WTC11 (cell line): Measurements from ENCODE around the gene ASIC3. TPM values are rescaled to one million over a fixed set of nuclear protein-coding genes. Genes with fewer than 3 reads are reported as not detected.

Source experiments
- AFF4 ChIP-seq: sonication (generic); formaldehyde crosslinking; IDR thresholded peaks from 2 replicates; pipeline ENCODE4 v1.8.1; 2023; ENCODE audit warnings: mild to moderate bottlenecking, missing genetic modification reagents, borderline replicate concordance
- ARID4B ChIP-seq: sonication (generic); formaldehyde crosslinking; IDR thresholded peaks from 2 replicates; pipeline ENCODE4 v1.8.0; 2023; ENCODE audit warnings: missing genetic modification reagents, mild to moderate bottlenecking, borderline replicate concordance
- ATF3 ChIP-seq: sonication (generic); formaldehyde crosslinking; conservative IDR thresholded peaks from 2 replicates; pipeline ENCODE4 v1.8.1; 2022; ENCODE audit warnings: mild to moderate bottlenecking, missing genetic modification reagents
- ESRRA ChIP-seq: sonication (generic); formaldehyde crosslinking; IDR thresholded peaks from 2 replicates; pipeline ENCODE4 v1.8.1; 2022; ENCODE audit warnings: mild to moderate bottlenecking, missing genetic modification reagents, borderline replicate concordance
- ETV6 ChIP-seq: sonication (generic); formaldehyde crosslinking; IDR thresholded peaks from 2 replicates; pipeline ENCODE4 v1.8.1; 2022; ENCODE audit warnings: mild to moderate bottlenecking, missing genetic modification reagents
- FOXP4 ChIP-seq: sonication (generic); formaldehyde crosslinking; IDR thresholded peaks from 2 replicates; pipeline ENCODE4 v1.8.0; 2022; ENCODE audit warnings: mild to moderate bottlenecking, missing genetic modification reagents
- IRF1 ChIP-seq: sonication (generic); formaldehyde crosslinking; IDR thresholded peaks from 2 replicates; pipeline ENCODE4 v1.8.0; 2023; ENCODE audit warnings: missing genetic modification reagents
- IRF2 ChIP-seq: sonication (generic); formaldehyde crosslinking; IDR thresholded peaks from 2 replicates; pipeline ENCODE4 v1.8.0; 2022; ENCODE audit warnings: low read depth, missing genetic modification reagents, borderline replicate concordance
- JUN ChIP-seq: sonication (generic); formaldehyde crosslinking; IDR thresholded peaks from 2 replicates; pipeline ENCODE4 v1.8.0; 2023; ENCODE audit warnings: mild to moderate bottlenecking, missing genetic modification reagents
- NR3C1 ChIP-seq: sonication (generic); formaldehyde crosslinking; conservative IDR thresholded peaks from 2 replicates; pipeline ENCODE4 v1.8.1; 2023; ENCODE audit warnings: low read depth, mild to moderate bottlenecking, missing genetic modification reagents
- OVOL2 ChIP-seq: fragments of 250-450 bp; sonication (Bioruptor Pico); IDR thresholded peaks from 2 replicates; pipeline ENCODE4 v1.9.0; 2021; ENCODE audit warnings: mild to moderate bottlenecking, borderline replicate concordance
- RORB ChIP-seq: fragments of 250-450 bp; sonication (Bioruptor Pico); IDR thresholded peaks from 2 replicates; pipeline ENCODE4 v1.9.0; 2021; ENCODE audit warnings: mild to moderate bottlenecking
- SMAD4 ChIP-seq: sonication (generic); formaldehyde crosslinking; IDR thresholded peaks from 2 replicates; pipeline ENCODE4 v1.8.0; 2022; ENCODE audit warnings: mild to moderate bottlenecking, missing genetic modification reagents
- SP1 ChIP-seq: sonication (generic); formaldehyde crosslinking; conservative IDR thresholded peaks from 2 replicates; pipeline ENCODE4 v1.8.1; 2022; ENCODE audit warnings: missing genetic modification reagents
- TEAD1 ChIP-seq: sonication (generic); formaldehyde crosslinking; IDR thresholded peaks from 2 replicates; pipeline ENCODE4 v1.8.0; 2022; ENCODE audit warnings: mild to moderate bottlenecking, missing genetic modification reagents
- ZNF232 ChIP-seq: sonication (generic); formaldehyde crosslinking; IDR thresholded peaks from 2 replicates; pipeline ENCODE4 v1.8.0; 2022; ENCODE audit warnings: mild to moderate bottlenecking, missing genetic modification reagents
- ZNF416 ChIP-seq: fragments of 250-450 bp; sonication (Bioruptor Pico); IDR thresholded peaks from 2 replicates; pipeline ENCODE4 v1.9.0; 2021; ENCODE audit warnings: mild to moderate bottlenecking, inconsistent platforms
- total RNA-seq: library from RNA; stranded (reverse); gene quantifications from 3 replicates; pipeline ENCODE4 v1.2.3, GENCODE V29; 2021
- TF ChIP-seq, protein P1 (sequence below): fragments of 250-450 bp; sonication (Bioruptor Pico); IDR thresholded peaks from 2 replicates; pipeline ENCODE4 v1.8.0; 2021; ENCODE audit warnings: mild to moderate bottlenecking
- TF ChIP-seq, protein P2 (sequence below): sonication (generic); formaldehyde crosslinking; IDR thresholded peaks from 2 replicates; pipeline ENCODE4 v1.8.0; 2022; ENCODE audit warnings: mild to moderate bottlenecking, missing genetic modification reagents
- TF ChIP-seq, protein P3 (sequence below): sonication (generic); formaldehyde crosslinking; IDR thresholded peaks from 2 replicates; pipeline ENCODE4 v1.8.1; 2022; ENCODE audit warnings: missing genetic modification reagents, borderline replicate concordance
- TF ChIP-seq, protein P4 (sequence below): sonication (generic); formaldehyde crosslinking; conservative IDR thresholded peaks from 2 replicates; pipeline ENCODE4 v1.8.1; 2023; ENCODE audit warnings: mild to moderate bottlenecking, low read depth, missing genetic modification reagents, moderate library complexity

The ASIC3 gene
- total RNA-seq, 1 experiment from 2014 or later: 5.5 TPM

DNA sequence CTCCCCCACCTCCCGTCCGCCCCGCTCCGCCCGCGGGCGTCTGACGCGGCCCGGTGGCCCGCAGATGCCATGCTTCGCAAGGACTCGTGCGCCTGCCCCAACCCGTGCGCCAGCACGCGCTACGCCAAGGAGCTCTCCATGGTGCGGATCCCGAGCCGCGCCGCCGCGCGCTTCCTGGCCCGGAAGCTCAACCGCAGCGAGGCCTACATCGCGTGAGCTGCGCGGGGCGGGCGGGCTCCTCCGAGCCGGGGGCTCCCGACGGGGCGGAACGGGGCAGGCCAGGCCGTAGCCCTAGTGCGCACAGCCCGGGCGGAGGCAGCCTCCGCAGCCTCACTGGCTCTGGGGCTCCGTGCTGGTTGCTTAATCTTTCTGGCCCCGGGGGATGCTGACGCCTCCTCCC is 2.8 kb downstream of the ASIC3 start (continued):
- TF ChIP-seq ESRRA (peak; percentile 98), ATF3 (CRISPR knock-in tag) (peak; percentile 90), SMAD4 (peak; percentile 93), ZNF232 (peak; percentile 98), OVOL2 (CRISPR knock-in tag) (no peak), NR3C1 (CRISPR knock-in tag) (no peak), SP1 (CRISPR knock-in tag) (peak; percentile 88), RORB (CRISPR knock-in tag) (no peak), IRF1 (peak; percentile 97), IRF2 (CRISPR knock-in tag) (peak; percentile 82; the same call in 1 of the 2 replicates), ARID4B (CRISPR knock-in tag) (peak; percentile 100), JUN (CRISPR knock-in tag) (peak; percentile 98), TEAD1 (CRISPR knock-in tag) (peak; percentile 98), ETV6 (CRISPR knock-in tag) (peak; percentile 97), ZNF416 (no peak), AFF4 (peak; percentile 83; the same call in 1 of the 2 replicates), FOXP4 (peak; percentile 99)
- TF ChIP-seq, protein P1, sequence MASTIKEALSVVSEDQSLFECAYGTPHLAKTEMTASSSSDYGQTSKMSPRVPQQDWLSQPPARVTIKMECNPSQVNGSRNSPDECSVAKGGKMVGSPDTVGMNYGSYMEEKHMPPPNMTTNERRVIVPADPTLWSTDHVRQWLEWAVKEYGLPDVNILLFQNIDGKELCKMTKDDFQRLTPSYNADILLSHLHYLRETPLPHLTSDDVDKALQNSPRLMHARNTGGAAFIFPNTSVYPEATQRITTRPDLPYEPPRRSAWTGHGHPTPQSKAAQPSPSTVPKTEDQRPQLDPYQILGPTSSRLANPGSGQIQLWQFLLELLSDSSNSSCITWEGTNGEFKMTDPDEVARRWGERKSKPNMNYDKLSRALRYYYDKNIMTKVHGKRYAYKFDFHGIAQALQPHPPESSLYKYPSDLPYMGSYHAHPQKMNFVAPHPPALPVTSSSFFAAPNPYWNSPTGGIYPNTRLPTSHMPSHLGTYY (CRISPR knock-in tag): no peak
- TF ChIP-seq, protein P2, sequence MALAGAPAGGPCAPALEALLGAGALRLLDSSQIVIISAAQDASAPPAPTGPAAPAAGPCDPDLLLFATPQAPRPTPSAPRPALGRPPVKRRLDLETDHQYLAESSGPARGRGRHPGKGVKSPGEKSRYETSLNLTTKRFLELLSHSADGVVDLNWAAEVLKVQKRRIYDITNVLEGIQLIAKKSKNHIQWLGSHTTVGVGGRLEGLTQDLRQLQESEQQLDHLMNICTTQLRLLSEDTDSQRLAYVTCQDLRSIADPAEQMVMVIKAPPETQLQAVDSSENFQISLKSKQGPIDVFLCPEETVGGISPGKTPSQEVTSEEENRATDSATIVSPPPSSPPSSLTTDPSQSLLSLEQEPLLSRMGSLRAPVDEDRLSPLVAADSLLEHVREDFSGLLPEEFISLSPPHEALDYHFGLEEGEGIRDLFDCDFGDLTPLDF (CRISPR knock-in tag): peak; percentile 92
- TF ChIP-seq, protein P3, sequence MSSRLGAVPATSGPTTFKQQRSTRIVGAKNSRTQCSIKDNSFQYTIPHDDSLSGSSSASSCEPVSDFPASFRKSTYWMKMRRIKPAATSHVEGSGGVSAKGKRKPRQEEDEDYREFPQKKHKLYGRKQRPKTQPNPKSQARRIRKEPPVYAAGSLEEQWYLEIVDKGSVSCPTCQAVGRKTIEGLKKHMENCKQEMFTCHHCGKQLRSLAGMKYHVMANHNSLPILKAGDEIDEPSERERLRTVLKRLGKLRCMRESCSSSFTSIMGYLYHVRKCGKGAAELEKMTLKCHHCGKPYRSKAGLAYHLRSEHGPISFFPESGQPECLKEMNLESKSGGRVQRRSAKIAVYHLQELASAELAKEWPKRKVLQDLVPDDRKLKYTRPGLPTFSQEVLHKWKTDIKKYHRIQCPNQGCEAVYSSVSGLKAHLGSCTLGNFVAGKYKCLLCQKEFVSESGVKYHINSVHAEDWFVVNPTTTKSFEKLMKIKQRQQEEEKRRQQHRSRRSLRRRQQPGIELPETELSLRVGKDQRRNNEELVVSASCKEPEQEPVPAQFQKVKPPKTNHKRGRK (CRISPR knock-in tag): peak; percentile 50; the same call in 1 of the 2 replicates
- TF ChIP-seq, protein P4, sequence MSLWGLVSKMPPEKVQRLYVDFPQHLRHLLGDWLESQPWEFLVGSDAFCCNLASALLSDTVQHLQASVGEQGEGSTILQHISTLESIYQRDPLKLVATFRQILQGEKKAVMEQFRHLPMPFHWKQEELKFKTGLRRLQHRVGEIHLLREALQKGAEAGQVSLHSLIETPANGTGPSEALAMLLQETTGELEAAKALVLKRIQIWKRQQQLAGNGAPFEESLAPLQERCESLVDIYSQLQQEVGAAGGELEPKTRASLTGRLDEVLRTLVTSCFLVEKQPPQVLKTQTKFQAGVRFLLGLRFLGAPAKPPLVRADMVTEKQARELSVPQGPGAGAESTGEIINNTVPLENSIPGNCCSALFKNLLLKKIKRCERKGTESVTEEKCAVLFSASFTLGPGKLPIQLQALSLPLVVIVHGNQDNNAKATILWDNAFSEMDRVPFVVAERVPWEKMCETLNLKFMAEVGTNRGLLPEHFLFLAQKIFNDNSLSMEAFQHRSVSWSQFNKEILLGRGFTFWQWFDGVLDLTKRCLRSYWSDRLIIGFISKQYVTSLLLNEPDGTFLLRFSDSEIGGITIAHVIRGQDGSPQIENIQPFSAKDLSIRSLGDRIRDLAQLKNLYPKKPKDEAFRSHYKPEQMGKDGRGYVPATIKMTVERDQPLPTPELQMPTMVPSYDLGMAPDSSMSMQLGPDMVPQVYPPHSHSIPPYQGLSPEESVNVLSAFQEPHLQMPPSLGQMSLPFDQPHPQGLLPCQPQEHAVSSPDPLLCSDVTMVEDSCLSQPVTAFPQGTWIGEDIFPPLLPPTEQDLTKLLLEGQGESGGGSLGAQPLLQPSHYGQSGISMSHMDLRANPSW (CRISPR knock-in tag): no peak
